NT2/D1 (cell line): ENCODE measurements around the gene EDA.
A peak's percentile ranks its signal among the peaks of the same experiment; 100 is the strongest.

Experiments
- DNase-seq: peaks from one replicate; pipeline ENCODE4 v3.0.0-alpha.2; 2011; ENCODE audit warnings: low read depth, low spot score
- H3K27me3 ChIP-seq: 2 replicates; pipeline ENCODE4 v1.6.0; 2011; ENCODE audit warnings: mild to moderate bottlenecking; ENCODE audit not compliant: insufficient read length, insufficient read depth
- H3K36me3 ChIP-seq: 2 replicates; pipeline ENCODE4 v1.6.1; 2011; ENCODE audit warnings: mild to moderate bottlenecking, low read length, mixed read lengths; ENCODE audit not compliant: insufficient read depth, insufficient read length
- H3K4me1 ChIP-seq: 2 replicates; pipeline ENCODE4 v1.5.1; 2011; ENCODE audit not compliant: insufficient read depth, insufficient read length
- H3K4me3 ChIP-seq: 2 replicates; pipeline ENCODE4 v1.5.1; 2011; ENCODE audit warnings: low read depth; ENCODE audit not compliant: insufficient read length
- H3K9ac ChIP-seq: 2 replicates; pipeline ENCODE4 v1.6.0; 2011; ENCODE audit warnings: low read depth; ENCODE audit not compliant: insufficient read length
- H3K9me3 ChIP-seq: 2 replicates; pipeline ENCODE4 v1.5.1; 2011; ENCODE audit warnings: mild to moderate bottlenecking, low read length; ENCODE audit not compliant: insufficient read depth
- SUZ12 ChIP-seq: IDR thresholded peaks from 2 replicates; pipeline ENCODE4 v1.6.1; 2011; ENCODE audit not compliant: insufficient read length, insufficient read depth; ENCODE audit errors: extremely low read depth
- YY1 ChIP-seq: IDR thresholded peaks from 2 replicates; pipeline ENCODE4 v1.6.1; 2011; ENCODE audit not compliant: insufficient read length, insufficient read depth
- ZNF274 ChIP-seq: IDR thresholded peaks from 2 replicates; pipeline ENCODE4 v1.6.1; 2011; ENCODE audit warnings: mild to moderate bottlenecking, low read depth, low read length

Gene EDA

GRCh38 chrX:70033348-70034051 is 417.6 kb downstream of the EDA start:
- H3K4me3 ChIP-seq, result no peak overlapping the region
- no peak overlapping the region for H3K9ac ChIP-seq
- no peaks in the 10 kb centered on the region for H3K36me3 ChIP-seq
- H3K27me3 ChIP-seq, result no peaks in the 10 kb centered on the region
- peaks cover 6% of the 10 kb centered on the region for H3K4me1 ChIP-seq
- TF ChIP-seq YY1, result no peak
- no peak for TF ChIP-seq ZNF274
- TF ChIP-seq SUZ12, result no peak
- H3K9me3 ChIP-seq, result no peaks in the 10 kb centered on the region
- peak; percentile 50 for DNase-seq

GRCh38 chrX:70034646-70035045 is 418.7 kb downstream of the EDA start:
- TF ChIP-seq SUZ12 (no peak), YY1 (no peak), ZNF274 (no peak)
- Histone ChIP-seq H3K9ac (no peak overlapping the region), H3K4me1 (peaks cover 5% of the 10 kb centered on the region), H3K36me3 (no peaks in the 10 kb centered on the region), H3K4me3 (no peak overlapping the region), H3K9me3 (no peaks in the 10 kb centered on the region), H3K27me3 (no peaks in the 10 kb centered on the region)
- DNase-seq, result no peak

- H3K9me3 ChIP-seq, result no peaks in the 10 kb centered on the region; the same call in 1 of the 2 replicates
- no peaks in the 10 kb centered on the region for H3K36me3 ChIP-seq
- no peaks in the 10 kb centered on the region for H3K27me3 ChIP-seq
- H3K4me3 ChIP-seq, result no peak overlapping the region
- no peaks in the 10 kb centered on the region for H3K4me1 ChIP-seq
- H3K9ac ChIP-seq, result no peak overlapping the region
- DNase-seq, result no peak
- no peak for TF ChIP-seq YY1
- no peak for TF ChIP-seq SUZ12
- TF ChIP-seq ZNF274, result no peak
Measured at GRCh38 chrX:70038515-70038914, 422.6 kb downstream of the EDA start.

- H3K9ac ChIP-seq, result no peak overlapping the region
- TF ChIP-seq YY1 (no peak), ZNF274 (no peak), SUZ12 (no peak)
- no peak for DNase-seq
- H3K4me1 ChIP-seq, result no peaks in the 10 kb centered on the region
- H3K27me3 ChIP-seq, result no peaks in the 10 kb centered on the region
- no peaks in the 10 kb centered on the region; the same call in 1 of the 2 replicates for H3K9me3 ChIP-seq
- H3K4me3 ChIP-seq, result no peak overlapping the region
- H3K36me3 ChIP-seq, result no peaks in the 10 kb centered on the region
Measured at GRCh38 chrX:70038951-70039350, 423.0 kb downstream of the EDA start.

- H3K9ac ChIP-seq, result no peak overlapping the region
- H3K9me3 ChIP-seq, result no peaks in the 10 kb centered on the region; the same call in 1 of the 2 replicates
- DNase-seq, result no peak
- no peaks in the 10 kb centered on the region for H3K36me3 ChIP-seq
- no peaks in the 10 kb centered on the region for H3K27me3 ChIP-seq
- H3K4me1 ChIP-seq, result no peaks in the 10 kb centered on the region
- TF ChIP-seq SUZ12 (no peak), ZNF274 (no peak), YY1 (no peak)
- H3K4me3 ChIP-seq, result no peak overlapping the region
Measured at GRCh38 chrX:70039758-70040157, 423.8 kb downstream of the EDA start.

GRCh38 chrX:70041993-70042392 is 426.1 kb downstream of the EDA start:
- H3K9me3 ChIP-seq, result no peaks in the 10 kb centered on the region; the same call in 1 of the 2 replicates

GRCh38 chrX:70042399-70043371 is 426.8 kb downstream of the EDA start:
- no peaks in the 10 kb centered on the region for H3K36me3 ChIP-seq
- no peaks in the 10 kb centered on the region for H3K27me3 ChIP-seq
- H3K9me3 ChIP-seq, result no peaks in the 10 kb centered on the region; the same call in 1 of the 2 replicates
- no peaks in the 10 kb centered on the region for H3K4me1 ChIP-seq
- H3K9ac ChIP-seq, result no peak overlapping the region
- no peak for DNase-seq
- TF ChIP-seq YY1 (no peak), ZNF274 (no peak), SUZ12 (no peak)
- no peak overlapping the region for H3K4me3 ChIP-seq

More at GRCh38 chrX:70041993-70042392, 426.1 kb downstream of the EDA start:
- Histone ChIP-seq H3K36me3 (no peaks in the 10 kb centered on the region), H3K4me3 (no peak overlapping the region), H3K4me1 (no peaks in the 10 kb centered on the region), H3K9ac (no peak overlapping the region), H3K27me3 (no peaks in the 10 kb centered on the region)
- TF ChIP-seq YY1 (no peak), SUZ12 (no peak), ZNF274 (no peak)
- no peak for DNase-seq
